ENCODE measurements around the gene TMEM270. TPM values are rescaled to one million over a fixed set of nuclear protein-coding genes. Genes with fewer than 3 reads are reported as not detected.
A peak's percentile ranks its signal among the peaks of the same experiment; 100 is the strongest.

The TMEM270 gene
- total and polyA plus RNA-seq, 8 donors = not detected

DNA sequence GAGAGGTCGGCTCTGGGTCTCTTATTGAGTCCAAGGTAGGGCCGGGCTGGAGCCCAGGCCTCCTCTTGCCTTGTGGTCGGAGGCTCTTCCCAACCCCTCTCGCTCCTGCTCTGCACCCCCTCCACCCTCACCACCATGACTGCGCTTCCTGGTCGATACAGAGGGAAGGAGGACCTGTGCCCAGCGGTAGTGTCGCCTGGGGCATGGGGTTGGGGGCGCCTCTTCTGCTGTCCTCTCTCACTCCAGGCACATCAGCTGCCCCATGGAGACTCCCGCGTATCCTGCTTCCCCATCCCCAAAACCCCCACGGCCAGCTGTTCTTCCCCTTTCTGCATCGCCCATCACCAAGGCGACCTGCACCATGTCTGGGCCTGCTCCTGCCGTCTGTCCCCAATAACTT is 44.4 kb downstream of the TMEM270 start:
- H3K27me3 ChIP-seq = no peaks in the 10 kb centered on the region
- peaks cover 0 to 14% (median 2%) of the 10 kb centered on the region in 4 donors for H3K4me1 ChIP-seq
- DNase-seq = no peak
- H3K4me3 ChIP-seq = no peak overlapping the region
- intact Hi-C loops (cut with DNase I; ENCODE audit: low total_unique reads) = no loop called here
- WGBS, 5 donors = 90 to 92% (median 91%) methylated on average over 10 to 15 of the region's 15 CpGs
- TF ChIP-seq, protein P1, sequence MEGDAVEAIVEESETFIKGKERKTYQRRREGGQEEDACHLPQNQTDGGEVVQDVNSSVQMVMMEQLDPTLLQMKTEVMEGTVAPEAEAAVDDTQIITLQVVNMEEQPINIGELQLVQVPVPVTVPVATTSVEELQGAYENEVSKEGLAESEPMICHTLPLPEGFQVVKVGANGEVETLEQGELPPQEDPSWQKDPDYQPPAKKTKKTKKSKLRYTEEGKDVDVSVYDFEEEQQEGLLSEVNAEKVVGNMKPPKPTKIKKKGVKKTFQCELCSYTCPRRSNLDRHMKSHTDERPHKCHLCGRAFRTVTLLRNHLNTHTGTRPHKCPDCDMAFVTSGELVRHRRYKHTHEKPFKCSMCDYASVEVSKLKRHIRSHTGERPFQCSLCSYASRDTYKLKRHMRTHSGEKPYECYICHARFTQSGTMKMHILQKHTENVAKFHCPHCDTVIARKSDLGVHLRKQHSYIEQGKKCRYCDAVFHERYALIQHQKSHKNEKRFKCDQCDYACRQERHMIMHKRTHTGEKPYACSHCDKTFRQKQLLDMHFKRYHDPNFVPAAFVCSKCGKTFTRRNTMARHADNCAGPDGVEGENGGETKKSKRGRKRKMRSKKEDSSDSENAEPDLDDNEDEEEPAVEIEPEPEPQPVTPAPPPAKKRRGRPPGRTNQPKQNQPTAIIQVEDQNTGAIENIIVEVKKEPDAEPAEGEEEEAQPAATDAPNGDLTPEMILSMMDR (IDR thresholded peaks at IDR 0.05) = no peak
- TF ChIP-seq POLR2AphosphoS5 (IDR thresholded peaks at IDR 0.05) (no peak), POLR2A (IDR thresholded peaks at IDR 0.05) (no peak), EP300 (IDR thresholded peaks at IDR 0.05) (no peak)
- H3K27ac ChIP-seq = no peak overlapping the region
- no peaks in the 10 kb centered on the region for H3K9me3 ChIP-seq
- no peaks in the 10 kb centered on the region for H3K36me3 ChIP-seq

DNA sequence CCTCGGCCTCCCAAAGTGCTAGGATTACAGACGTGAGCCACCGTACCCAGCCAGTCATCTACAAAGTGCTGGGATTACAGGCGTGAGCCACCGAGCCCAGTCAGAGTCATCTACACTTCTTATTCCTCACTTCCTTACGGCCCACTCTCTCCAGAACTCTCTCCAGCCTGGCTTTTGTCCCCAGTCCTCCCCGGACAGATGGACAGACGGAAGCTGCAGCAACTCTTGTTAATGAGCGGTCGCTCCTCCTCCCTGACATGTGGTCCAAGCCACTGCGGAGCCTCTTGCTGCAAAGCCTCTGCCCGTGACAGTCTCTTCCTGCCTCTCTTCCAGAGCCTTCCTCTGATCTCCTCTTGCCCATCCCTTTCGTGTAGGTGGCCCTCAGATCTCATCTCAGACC is 45.9 kb downstream of the TMEM270 start:
- TF ChIP-seq POLR2A (IDR thresholded peaks at IDR 0.05) (no peak), EP300 (IDR thresholded peaks at IDR 0.05) (no peak), POLR2AphosphoS5 (IDR thresholded peaks at IDR 0.05) (no peak)
- TF ChIP-seq, protein P1 (IDR thresholded peaks at IDR 0.05) = no peak
- Histone ChIP-seq H3K4me3 (no peak overlapping the region), H3K27me3 (no peaks in the 10 kb centered on the region), H3K27ac (no peak overlapping the region), H3K9me3 (no peaks in the 10 kb centered on the region), H3K36me3 (no peaks in the 10 kb centered on the region), H3K4me1 (peaks cover 0 to 9% (median 0%) of the 10 kb centered on the region in 4 donors)
- intact Hi-C loops (cut with DNase I; ENCODE audit: low total_unique reads) = no loop called here
- no peak for DNase-seq
- WGBS, 5 donors = 83 to 87% (median 85%) methylated on average over 13 of the region's 13 CpGs

GRCh38 chr7:73907554-73908122 is 46.7 kb downstream of the TMEM270 start:
- WGBS, 5 donors = 86 to 93% (median 93%) methylated on average over 9 to 12 of the region's 12 CpGs
- intact Hi-C loops (cut with DNase I; ENCODE audit: low total_unique reads) = no loop called here

DNA sequence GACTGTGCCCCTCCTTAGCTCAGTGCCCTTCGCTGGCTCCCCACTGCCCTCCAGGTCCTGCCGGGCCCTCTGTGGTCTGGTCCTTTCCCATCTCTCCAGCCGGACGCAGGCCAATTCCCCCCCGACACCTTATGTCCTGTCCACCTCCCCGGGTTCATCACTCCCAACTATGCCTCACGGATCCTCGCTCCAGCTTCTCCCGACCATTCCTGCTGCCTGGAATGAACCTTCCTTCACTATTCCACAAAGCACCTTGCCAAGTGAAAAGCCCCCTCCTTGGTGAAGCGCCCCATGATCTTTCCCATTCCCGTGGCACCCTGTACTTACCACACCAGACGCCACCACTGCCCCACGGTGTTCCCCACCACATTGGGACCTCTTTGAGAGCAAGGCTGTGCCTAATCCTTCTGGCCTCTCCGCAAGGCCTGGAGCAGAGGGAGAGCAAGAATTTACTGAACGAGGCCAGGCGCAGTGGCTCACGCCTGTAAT is 47.2 kb downstream of the TMEM270 start:
- Histone ChIP-seq H3K27me3 (no peaks in the 10 kb centered on the region), H3K4me3 (no peak overlapping the region), H3K27ac (no peak overlapping the region), H3K4me1 (peaks cover 0 to 9% (median 0%) of the 10 kb centered on the region in 4 donors), H3K9me3 (no peaks in the 10 kb centered on the region), H3K36me3 (no peaks in the 10 kb centered on the region)
- intact Hi-C loops (cut with DNase I; ENCODE audit: low total_unique reads) = no loop called here
- no peak for TF ChIP-seq POLR2A (IDR thresholded peaks at IDR 0.05)
- TF ChIP-seq, protein P1 (IDR thresholded peaks at IDR 0.05) = no peak
- no peak for TF ChIP-seq EP300 (IDR thresholded peaks at IDR 0.05)
- no peak for TF ChIP-seq POLR2AphosphoS5 (IDR thresholded peaks at IDR 0.05)
- peak in 1 of 2 donors; percentile 14 for DNase-seq
- WGBS, 5 donors = 89 to 94% (median 93%) methylated on average over 17 of the region's 17 CpGs

More at GRCh38 chr7:73907554-73908122, 46.7 kb downstream of the TMEM270 start:
- Histone ChIP-seq H3K36me3 (no peaks in the 10 kb centered on the region), H3K4me1 (peaks cover 0 to 9% (median 0%) of the 10 kb centered on the region in 4 donors), H3K9me3 (no peaks in the 10 kb centered on the region), H3K27ac (no peak overlapping the region), H3K4me3 (no peak overlapping the region), H3K27me3 (no peaks in the 10 kb centered on the region)
- no peak for DNase-seq
- TF ChIP-seq POLR2AphosphoS5 (IDR thresholded peaks at IDR 0.05) (no peak), POLR2A (IDR thresholded peaks at IDR 0.05) (no peak)
- TF ChIP-seq, protein P1 (IDR thresholded peaks at IDR 0.05) = no peak
